ENCODE results near the gene BRD4. TPM values are rescaled to one million over a fixed set of nuclear protein-coding genes. Genes with fewer than 3 reads are reported as not detected.

Gene BRD4
- total and polyA plus RNA-seq, 2 of the 13 experiments (the other 11 are each of a cell fraction or from before 2014, with no cell fraction given): 10.5 to 11.4 TPM

- CTCF ChIA-PET (ENCODE audit: low intra/inter-chr PET ratio, low total read pairs): no interaction called here
- no peak for FAIRE-seq
- no peak for ATAC-seq
- intact Hi-C loops (cut with micrococcal nuclease; ENCODE audit: unreplicated experiment) (no loop called here), in situ Hi-C loops (cut with HindIII; ENCODE audit: extremely low pct_ligation_motif_present, low pct_unique_long_range_greater_than_20kb) (no loop called here)
- no peak for DNase-seq (ENCODE audit: low spot score)
- POLR2A ChIA-PET: no interaction called here
- TF ChIP-seq GATA4 (IDR thresholded peaks at IDR 0.05; ENCODE audit: borderline replicate concordance, low read depth): no peak
- TF ChIP-seq HNRNPK (IDR thresholded peaks at IDR 0.05; ENCODE audit: low read depth, low read length, poor library complexity, severe bottlenecking): no peak
- TF ChIP-seq ZEB1 (IDR thresholded peaks at IDR 0.05; ENCODE audit: insufficient replicate concordance, low read depth): no peak
- TF ChIP-seq ZNF207 (IDR thresholded peaks at IDR 0.05; ENCODE audit: borderline replicate concordance): no peak
- TF ChIP-seq REXO4 (CRISPR knock-in tag; IDR thresholded peaks at IDR 0.05; ENCODE audit: borderline replicate concordance): no peak
- TF ChIP-seq ZFP36L1 (CRISPR knock-in tag; IDR thresholded peaks at IDR 0.05): no peak
- TF ChIP-seq KMT2B (CRISPR knock-in tag; IDR thresholded peaks at IDR 0.05): no peak
- no peak for TF ChIP-seq ZNF563 (CRISPR knock-in tag; IDR thresholded peaks at IDR 0.05)
- TF ChIP-seq ZNF430 (CRISPR knock-in tag; IDR thresholded peaks at IDR 0.05): no peak
- TF ChIP-seq ZNF263 (CRISPR knock-in tag; IDR thresholded peaks at IDR 0.05): no peak
- TF ChIP-seq TP53 (CRISPR knock-in tag; conservative IDR thresholded peaks at IDR 0.05): no peak
- TF ChIP-seq ZNF180 (CRISPR knock-in tag; IDR thresholded peaks at IDR 0.05; ENCODE audit: borderline replicate concordance, low read depth): no peak
- TF ChIP-seq ARHGAP35 (CRISPR knock-in tag; IDR thresholded peaks at IDR 0.05; ENCODE audit: borderline replicate concordance): no peak
- TF ChIP-seq PREB (CRISPR knock-in tag; IDR thresholded peaks at IDR 0.05): no peak
- TF ChIP-seq SMAD9 (CRISPR knock-in tag; IDR thresholded peaks at IDR 0.05): no peak
- TF ChIP-seq ZNF296 (CRISPR knock-in tag; conservative IDR thresholded peaks at IDR 0.05): no peak
- no peak for TF ChIP-seq MYPOP (CRISPR knock-in tag; IDR thresholded peaks at IDR 0.05)
- no peak for TF ChIP-seq PCBP1 (IDR thresholded peaks at IDR 0.05; ENCODE audit: borderline replicate concordance, low read depth, low read length)
- TF ChIP-seq, protein P1, sequence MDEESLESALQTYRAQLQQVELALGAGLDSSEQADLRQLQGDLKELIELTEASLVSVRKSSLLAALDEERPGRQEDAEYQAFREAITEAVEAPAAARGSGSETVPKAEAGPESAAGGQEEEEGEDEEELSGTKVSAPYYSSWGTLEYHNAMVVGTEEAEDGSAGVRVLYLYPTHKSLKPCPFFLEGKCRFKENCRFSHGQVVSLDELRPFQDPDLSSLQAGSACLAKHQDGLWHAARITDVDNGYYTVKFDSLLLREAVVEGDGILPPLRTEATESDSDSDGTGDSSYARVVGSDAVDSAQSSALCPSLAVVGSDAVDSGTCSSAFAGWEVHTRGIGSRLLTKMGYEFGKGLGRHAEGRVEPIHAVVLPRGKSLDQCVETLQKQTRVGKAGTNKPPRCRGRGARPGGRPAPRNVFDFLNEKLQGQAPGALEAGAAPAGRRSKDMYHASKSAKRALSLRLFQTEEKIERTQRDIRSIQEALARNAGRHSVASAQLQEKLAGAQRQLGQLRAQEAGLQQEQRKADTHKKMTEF (CRISPR knock-in tag; IDR thresholded peaks at IDR 0.05): no peak
- TF ChIP-seq NR1H2 (CRISPR knock-in tag; IDR thresholded peaks at IDR 0.05; ENCODE audit: borderline replicate concordance, low read depth): no peak
- no peaks in the 10 kb centered on the region for H3K27me3 ChIP-seq (ENCODE audit: control insufficient read depth in 1 of 2, insufficient read depth in 2 of 2, low read length in 2 of 2)
- H3K9me3 ChIP-seq (ENCODE audit: low read length): no peaks in the 10 kb centered on the region
- BruUV-seq (replicated peaks): no TSS peak
- H3K27ac ChIP-seq (ENCODE audit: extremely low read length, insufficient read depth, low read length): no peak overlapping the region
- no peak overlapping the region for H3K9ac ChIP-seq (ENCODE audit: insufficient read depth, low read depth, low read length)
- H4K20me1 ChIP-seq (ENCODE audit: insufficient read depth, low read length): peaks cover 34% of the 10 kb centered on the region
- peaks cover 0 to 10% of the 10 kb centered on the region in 2 experiments; a peak in 2 of 5 replicates for H3K36me3 ChIP-seq (replicated peaks in 1 of 2; ENCODE audit: control insufficient read depth in 1 of 2, insufficient read depth in 2 of 2, low read length in 2 of 2)
- peaks cover 89% of the 10 kb centered on the region for H3K79me2 ChIP-seq (ENCODE audit: insufficient read depth, low read length)
- H2AFZ ChIP-seq (ENCODE audit: low read length): no peak overlapping the region
- no peak overlapping the region for H3K4me3 ChIP-seq (replicated peaks in 1 of 3; ENCODE audit: insufficient read depth in 1 of 3, low read depth in 2 of 3, low read length in 3 of 3)
- WGBS (ENCODE audit: low lambda C conversion rate): 97% methylated on average over 7 of the region's 7 CpGs
- no peak overlapping the region for H3K4me2 ChIP-seq (ENCODE audit: low read depth, low read length)
- peaks cover 95% of the 10 kb centered on the region for H3K4me1 ChIP-seq (ENCODE audit: insufficient read depth, low read length)
Measured at GRCh38 chr19:15292140-15292539, 40.2 kb downstream of the BRD4 start.
